ENCODE data around the gene FADS2.

- TF ChIP-seq CTCF (conservative IDR thresholded peaks at IDR 0.05; ENCODE audit: low read length): no peak
- TF ChIP-seq EZH2phosphoT487 (IDR thresholded peaks at IDR 0.05; ENCODE audit: borderline replicate concordance, low read depth, low read length): no peak
Measured at GRCh38 chr11:61828629-61829407, 718 bp downstream of the FADS2 start.

Data from OCI-LY7 (cell line).